GM18511 (cell line): ENCODE measurements around the gene DTNB.
A peak's percentile ranks its signal among the peaks of the same experiment; 100 is the strongest.
"Not testable (repeated sequence)": the region's sequence is repeated elsewhere in the genome, so short reads cannot be mapped to it uniquely, and the experiment has no call there.

Experiments used
- ATAC-seq: cut with Tn5 transposase; IDR thresholded peaks from one replicate; pipeline ENCODE4 v1.9.1; 2021; ENCODE audit warnings: mild to moderate bottlenecking, moderate library complexity; ENCODE audit not compliant: unreplicated experiment

DTNB gene

GRCh38 chr2:25426326-25426725 lies 247.1 kb downstream of the DTNB start:
- no peak for ATAC-seq

GRCh38 chr2:25424426-25425028 lies 248.8 kb downstream of the DTNB start:
- no peak for ATAC-seq

DNA sequence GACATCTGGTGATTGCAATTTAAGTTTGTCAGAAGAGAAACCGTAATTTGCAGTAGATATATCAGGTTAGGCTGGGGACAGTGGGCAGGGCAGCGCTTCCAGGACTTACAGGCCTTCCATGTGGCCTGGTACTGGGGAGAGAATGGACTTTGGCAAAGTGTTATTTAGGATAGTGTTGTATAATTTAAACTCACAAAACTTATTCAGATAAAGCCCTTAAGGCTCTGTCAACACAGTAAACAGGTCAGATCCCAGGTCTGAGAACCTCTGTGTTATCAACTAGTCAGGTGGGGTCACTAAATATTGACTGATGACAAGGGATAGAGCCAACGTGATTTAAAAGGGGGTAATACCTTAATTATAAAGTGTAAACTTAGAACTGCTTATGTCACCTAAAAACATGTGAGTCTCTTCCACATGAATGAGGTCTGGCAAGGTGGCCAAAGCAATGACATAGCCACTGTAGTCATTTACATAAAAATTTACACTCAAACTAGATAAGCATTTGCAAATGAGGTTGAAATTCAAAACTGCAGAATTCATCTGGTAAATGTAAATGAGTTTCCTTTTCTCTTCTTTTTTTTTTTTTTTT lies 251.5 kb downstream of the DTNB start:
- ATAC-seq: no peak

- no peak for ATAC-seq
Observed at GRCh38 chr2:25421289-25421688, 252.1 kb downstream of the DTNB start.

DNA sequence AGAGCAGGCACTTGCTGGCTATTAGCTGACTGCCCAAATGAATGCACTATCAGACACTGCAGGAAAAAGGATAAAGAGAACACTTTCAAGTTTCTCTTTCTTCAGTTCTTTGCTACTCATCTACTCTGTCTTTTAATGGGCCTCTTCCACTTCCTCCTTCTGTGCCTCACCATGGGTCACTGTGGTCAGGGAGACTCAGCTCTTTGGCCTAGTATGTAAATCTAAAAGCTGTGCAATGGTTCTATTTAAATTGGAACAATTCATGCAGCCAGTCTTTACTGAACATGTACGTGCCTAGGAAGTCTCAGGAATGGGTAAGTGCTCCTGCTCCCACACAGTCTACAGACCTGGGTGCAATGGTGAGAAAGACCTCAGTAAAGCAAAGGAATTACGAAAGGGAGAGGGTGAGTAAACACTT lies 252.5 kb downstream of the DTNB start:
- ATAC-seq: peak; percentile 54

- ATAC-seq: peak; percentile 76
Observed at GRCh38 chr2:25419678-25420242, 253.6 kb downstream of the DTNB start.

DNA sequence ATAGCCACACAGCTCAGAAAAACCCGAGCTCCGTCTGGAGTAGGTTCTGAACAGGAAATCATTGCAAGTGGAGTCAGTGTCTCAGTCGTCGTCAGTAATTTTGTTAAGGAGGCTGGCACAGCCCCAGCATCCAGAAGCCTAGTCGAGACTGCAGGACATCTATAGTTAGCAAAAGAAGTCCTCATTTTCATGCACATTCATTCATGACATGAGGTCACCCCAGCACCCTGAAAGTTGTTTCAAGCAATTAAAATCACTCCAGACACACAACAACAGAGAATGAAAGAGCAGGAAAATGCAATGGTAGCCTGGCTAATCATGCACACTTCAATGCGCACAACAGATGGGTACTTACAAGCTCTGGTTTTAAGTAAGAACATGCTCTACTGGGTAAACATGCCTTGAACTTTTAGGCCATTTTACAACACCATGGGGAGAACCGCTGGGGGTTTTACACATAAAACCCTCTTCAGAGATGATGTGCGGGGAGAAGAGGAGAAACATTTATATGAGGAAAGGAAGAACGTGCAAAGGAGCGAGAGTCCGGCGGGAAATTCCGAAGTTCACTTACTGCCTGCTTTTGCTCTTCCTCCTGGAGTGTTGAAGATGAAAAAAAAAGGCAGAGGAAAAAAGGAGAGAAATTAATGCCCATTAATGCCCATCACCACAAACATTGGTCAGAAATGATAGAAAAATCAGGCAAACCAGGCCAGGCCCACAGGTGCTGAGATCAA lies 254.3 kb downstream of the DTNB start:
- ATAC-seq: peak; percentile 26

DNA sequence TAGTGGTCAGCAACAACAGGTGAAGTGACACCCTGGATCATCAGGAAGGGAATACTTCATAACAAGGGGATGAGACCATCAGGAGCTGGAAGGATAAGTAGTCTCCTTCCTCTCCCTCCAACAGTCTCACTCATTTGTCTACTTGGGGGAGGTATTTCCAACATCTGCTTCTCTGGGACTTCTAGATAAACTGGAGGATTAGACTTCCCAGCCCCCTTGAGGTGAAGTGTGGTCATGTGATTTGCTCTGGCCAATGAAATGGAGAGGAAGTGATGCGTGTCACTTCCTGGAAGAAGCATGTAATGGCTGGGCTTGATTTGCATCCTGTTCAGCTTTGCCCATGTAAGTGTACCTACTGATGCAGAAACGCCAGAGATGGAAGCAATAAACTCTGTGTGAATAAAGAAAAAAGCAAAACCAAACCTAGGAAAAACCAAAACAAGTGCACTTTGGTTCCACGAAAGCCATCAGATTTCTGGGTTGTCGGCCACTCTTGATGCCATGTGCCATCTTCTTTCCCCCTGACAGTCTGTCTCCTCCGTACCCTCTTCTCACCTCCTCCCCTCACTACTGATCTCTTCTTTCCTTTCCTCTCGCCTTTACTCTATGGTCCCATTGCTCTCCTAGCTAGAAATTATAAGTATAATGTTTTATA lies 255.5 kb downstream of the DTNB start:
- ATAC-seq: no peak

- ATAC-seq: no peak
Observed at GRCh38 chr2:25416674-25417073, 256.7 kb downstream of the DTNB start.

DNA sequence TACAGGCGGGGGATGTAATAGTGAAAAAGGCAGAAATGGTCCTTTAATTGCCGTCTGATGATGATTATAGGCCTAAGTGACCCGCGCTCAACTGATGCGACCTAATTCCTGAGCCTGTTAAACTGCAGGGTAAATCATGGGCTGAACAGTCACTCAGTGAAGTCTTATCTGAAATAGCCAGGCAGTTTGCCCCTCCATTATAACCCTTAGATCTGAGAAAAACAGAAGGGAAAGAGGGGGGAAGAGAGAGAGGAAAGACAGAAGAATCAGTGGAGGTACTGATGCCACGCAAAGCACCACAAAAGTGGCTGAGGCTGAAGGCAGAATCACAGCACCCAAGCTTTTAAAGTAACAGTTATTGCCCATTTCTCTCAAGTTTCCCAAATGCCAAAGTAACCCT lies 258.6 kb downstream of the DTNB start:
- ATAC-seq: no peak

DNA sequence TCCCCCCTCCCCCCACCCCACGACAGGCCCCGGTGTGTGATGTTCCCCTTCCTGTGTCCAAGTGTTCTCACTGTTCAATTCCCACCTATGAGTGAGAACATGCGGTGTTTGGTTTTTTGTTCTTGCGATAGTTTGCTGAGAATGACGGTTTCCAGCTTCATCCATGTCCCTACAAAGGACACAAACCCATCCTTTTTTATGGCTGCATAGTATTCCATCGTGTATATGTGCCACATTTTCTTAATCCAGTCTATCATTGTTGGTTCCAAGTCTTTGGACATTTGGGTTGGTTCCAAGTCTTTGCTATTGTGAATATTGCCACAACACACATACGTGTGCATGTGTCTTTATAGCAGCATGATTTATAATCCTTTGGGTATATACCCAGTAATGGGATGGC lies 260.0 kb downstream of the DTNB start:
- ATAC-seq: not testable (repeated sequence)

DNA sequence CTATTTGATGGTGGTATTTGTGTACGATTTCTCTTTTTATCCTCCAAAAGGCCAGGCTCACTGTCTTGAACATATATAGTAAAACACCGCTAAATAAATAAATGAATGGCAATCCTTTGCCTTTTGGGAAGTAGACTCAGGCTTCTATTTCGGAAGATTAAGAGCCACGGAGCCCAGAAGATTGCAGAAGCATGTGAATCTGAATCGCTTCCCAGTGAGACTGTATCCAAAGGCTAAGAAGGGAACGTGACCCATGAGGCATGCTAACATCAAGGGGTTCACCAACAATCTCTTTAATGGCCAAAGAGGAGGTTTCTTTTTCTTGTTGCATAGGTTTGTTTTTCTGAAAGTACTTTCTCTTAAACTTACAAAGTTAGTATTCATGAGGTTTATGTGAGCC lies 261.6 kb downstream of the DTNB start:
- ATAC-seq: no peak

- ATAC-seq: no peak
Observed at GRCh38 chr2:25411281-25411680, 262.1 kb downstream of the DTNB start.

GRCh38 chr2:25410370-25410769 lies 263.0 kb downstream of the DTNB start:
- peak; percentile 57 for ATAC-seq

DNA sequence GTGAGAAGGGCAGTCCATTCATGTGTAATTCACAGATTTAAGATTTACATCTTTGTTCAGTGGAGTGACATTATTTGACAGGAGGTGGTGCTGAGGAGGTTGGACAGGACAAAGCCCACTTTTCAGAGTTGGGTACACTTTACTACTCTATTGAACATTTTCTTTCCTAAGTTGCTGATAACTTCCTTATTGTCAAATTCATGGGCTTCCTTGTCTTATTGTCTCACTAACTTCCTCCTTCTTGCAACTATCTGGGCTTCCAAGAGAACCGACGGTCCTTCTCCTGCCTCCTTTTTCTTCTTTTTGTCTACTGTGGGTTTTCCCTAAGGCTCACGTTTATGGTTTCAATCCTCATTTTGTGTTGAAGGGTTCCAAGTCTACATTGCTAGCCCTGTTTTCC lies 263.9 kb downstream of the DTNB start:
- ATAC-seq: no peak

DNA sequence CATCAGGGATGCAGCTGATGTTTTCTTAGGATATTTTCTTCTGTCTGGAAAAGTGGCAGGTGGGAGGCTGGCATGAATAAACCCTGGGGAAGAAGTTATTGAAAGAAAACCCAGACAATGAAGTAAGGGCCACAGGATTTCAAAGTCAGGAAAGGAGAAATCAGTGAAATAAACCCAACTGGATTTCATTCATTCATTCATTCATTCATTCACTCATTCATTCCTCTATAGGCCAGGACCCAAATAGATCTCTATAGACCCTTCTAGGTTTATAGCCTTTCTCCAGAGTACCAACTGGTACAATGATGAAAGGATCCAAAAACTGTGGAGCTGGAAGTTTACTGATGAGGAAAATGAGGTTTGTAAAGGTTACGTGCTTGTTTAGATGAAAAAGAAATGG lies 264.3 kb downstream of the DTNB start:
- ATAC-seq: no peak

GRCh38 chr2:25405611-25406295 lies 267.6 kb downstream of the DTNB start:
- no peak for ATAC-seq

GRCh38 chr2:25403120-25403760 lies 270.1 kb downstream of the DTNB start:
- peak; percentile 60 for ATAC-seq

- peak; percentile 48 for ATAC-seq
Observed at GRCh38 chr2:25402477-25402876, 270.9 kb downstream of the DTNB start.

- no peak for ATAC-seq
Observed at GRCh38 chr2:25401307-25402026, 271.9 kb downstream of the DTNB start.
